ENCODE results near the gene OR5A2.
"Not testable (repeated sequence)": the region's sequence is repeated elsewhere in the genome, so short reads cannot be mapped to it uniquely, and the experiment has no call there.

The OR5A2 gene, protein sequence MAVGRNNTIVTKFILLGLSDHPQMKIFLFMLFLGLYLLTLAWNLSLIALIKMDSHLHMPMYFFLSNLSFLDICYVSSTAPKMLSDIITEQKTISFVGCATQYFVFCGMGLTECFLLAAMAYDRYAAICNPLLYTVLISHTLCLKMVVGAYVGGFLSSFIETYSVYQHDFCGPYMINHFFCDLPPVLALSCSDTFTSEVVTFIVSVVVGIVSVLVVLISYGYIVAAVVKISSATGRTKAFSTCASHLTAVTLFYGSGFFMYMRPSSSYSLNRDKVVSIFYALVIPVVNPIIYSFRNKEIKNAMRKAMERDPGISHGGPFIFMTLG

GRCh38 chr11:59426361-59427067 is at the start of gene OR5A2:
Gene OR5A2 (minus strand): TSS chr11:59426413. CDS start chr11:59422953, 3,460 bp downstream.
- DNase-seq: no peak

DNA sequence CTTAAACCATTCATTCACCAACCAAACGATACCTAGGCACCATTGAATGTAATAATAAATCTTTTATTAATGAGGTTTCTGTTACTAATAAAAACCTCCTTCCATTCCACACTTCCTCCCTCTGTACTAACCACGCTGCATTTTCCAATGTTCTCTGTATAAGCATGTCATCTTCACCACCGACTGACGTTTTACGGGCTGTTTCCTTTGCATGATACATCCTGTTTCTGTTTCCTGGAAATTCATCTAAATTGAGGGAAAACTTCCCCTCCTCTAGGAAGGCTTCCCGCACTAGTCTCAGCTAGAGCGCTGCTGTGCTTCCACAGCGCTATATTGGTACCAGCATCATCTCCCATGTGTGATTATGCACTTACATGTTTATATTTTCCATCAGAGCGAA is 49.0 kb upstream of the OR5A2 start:
- no peak for DNase-seq

GRCh38 chr11:59473015-59473414 is 46.8 kb upstream of the OR5A2 start, which contains the start of gene OR4D10:
Gene OR4D10 (plus strand): TSS chr11:59473315. CDS start chr11:59477430, 4,115 bp downstream.
- no peak for DNase-seq

- no peak for DNase-seq
Measured at GRCh38 chr11:59463190-59463641, 37.0 kb upstream of the OR5A2 start.

DNA sequence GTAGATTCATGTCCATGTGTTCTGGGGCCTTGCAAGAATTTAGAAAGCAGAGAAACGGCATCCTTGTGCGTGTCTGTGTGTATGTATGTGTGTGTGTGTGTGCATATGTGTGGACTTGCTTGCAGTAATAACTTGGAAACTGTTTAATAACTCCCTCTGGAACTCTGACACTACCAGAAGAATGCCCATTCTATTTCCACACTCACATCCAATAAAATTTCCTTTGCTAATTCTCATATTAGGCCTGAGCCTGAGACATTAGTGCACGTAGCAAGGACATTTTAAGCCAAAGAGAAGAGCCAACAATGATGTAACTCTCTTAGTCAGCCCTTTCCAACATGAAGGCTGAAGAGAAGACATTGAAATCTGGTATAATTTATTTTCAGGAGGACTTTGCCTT is 33.7 kb upstream of the OR5A2 start:
- DNase-seq: no peak

DNA sequence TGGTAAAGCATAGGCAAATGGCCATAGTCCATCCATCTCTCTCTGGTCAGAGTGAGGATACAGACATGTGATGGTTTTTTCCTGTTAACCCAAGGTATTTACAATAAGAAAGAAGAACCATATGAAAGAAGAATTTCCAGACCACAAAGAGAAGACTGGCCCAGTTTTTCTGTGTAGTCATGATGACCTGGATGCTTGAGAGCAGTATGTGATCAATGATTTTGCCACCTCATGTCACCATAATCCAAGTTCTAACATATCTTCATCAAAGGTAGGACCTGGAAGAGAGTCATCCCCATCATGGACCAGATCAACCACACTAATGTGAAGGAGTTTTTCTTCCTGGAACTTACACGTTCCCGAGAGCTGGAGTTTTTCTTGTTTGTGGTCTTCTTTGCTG is 30.4 kb upstream of the OR5A2 start, which contains the start of gene OR4D6:
OR4D6 (plus strand) TSS at position 301 of the 400 bp plus-strand sequence; CDS start at position 301, 0 bp downstream.
- DNase-seq: no peak

GRCh38 chr11:59448484-59448883 is 22.3 kb upstream of the OR5A2 start:
- DNase-seq: no peak

DNA sequence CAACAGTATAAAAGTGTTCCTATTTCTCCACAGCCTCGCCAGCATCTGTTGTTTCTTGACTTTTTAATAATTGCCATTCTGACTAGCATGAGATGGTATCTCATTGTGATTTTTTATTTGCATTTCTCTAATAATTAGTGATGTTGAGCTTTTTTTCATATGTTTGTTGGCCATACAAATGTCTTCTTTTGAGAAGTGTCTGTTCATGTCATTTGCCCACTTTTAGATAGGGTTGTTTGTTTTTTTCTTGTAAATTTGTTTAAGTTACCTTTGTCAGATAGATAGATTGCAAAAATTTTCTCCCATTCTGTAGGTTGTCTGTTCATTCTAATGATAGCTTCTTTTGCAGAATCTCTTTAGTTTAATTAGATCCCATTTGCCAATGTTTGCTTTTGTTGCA is 19.4 kb upstream of the OR5A2 start:
- not testable (repeated sequence) for DNase-seq

DNA sequence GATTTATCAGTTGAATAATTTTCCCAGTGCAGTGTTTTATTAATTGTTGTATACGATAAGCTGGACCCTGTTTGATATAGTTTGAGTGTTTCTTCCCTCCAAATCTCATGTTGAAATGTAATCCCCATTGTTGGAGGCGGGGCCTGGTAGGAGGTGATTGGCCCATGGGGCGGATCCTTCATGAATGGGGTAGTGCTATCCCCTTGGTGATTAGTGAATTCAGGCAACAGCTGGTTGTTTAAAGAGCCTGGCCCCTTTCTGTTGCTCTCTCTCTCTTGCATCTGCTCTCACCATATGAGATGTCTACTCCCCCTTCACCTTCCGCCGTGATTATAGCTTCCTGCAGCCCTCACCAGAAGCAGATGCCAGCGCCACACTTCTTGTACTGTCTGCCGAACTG is 11.6 kb upstream of the OR5A2 start:
- DNase-seq: no peak

DNA sequence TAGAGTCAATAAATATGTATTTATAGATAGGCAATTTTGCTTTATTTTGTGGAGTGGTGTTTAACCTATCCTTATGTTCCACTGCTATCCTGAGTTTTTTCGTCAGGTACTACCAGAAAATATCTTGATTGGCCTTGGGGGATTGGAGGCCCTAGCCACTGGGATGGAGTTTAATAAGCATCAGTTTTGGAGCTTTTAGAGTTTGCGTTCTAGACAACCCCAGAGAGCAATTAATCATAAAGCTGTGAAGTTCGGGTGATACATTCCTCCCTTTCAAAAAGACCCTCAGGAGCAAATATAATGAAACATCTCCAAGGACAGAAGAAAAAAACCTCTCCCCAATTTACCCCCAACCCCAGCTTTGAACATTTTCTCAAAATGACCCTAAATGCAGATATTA is 10.0 kb upstream of the OR5A2 start, which contains the start of gene OR5A1:
OR5A1 (plus strand) TSS at position 301 of the 400 bp plus-strand sequence. CDS start 6,700 bp downstream, outside the sequence.
- DNase-seq: no peak

DNA sequence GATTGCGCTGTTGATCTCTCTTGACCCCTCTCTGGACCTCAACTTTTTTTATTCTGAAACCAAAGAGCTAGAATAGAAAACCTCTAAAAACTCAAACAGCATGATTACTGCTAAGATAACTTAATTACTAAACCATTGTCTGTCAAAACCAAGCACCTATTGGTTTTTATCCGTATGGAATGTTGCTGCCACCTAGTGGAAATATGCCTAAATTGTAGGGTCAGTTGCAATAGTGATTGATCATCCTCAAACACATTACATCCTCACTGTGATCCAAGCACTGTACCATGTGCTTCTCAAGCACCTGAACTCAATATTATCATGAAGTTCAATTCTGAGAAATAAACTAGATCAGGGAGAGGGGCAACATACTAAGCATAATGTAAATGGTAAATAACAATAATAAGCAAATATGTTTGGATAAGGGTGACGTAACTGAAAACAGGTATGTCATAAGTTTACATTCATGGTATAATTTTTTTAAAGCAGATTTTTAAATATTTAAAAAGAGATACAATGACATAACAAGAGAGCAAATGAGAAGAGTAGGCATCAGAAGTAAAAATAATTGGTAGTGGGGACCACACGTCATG is 3.8 kb upstream of the OR5A2 start:
- peak; percentile 36 to 51 for DNase-seq

- no peak for DNase-seq
Measured at GRCh38 chr11:59427068-59427382, 812 bp upstream of the OR5A2 start.

GRCh38 chr11:59425131-59425530 is 1.1 kb downstream of the OR5A2 start:
- no peak for DNase-seq

DNA sequence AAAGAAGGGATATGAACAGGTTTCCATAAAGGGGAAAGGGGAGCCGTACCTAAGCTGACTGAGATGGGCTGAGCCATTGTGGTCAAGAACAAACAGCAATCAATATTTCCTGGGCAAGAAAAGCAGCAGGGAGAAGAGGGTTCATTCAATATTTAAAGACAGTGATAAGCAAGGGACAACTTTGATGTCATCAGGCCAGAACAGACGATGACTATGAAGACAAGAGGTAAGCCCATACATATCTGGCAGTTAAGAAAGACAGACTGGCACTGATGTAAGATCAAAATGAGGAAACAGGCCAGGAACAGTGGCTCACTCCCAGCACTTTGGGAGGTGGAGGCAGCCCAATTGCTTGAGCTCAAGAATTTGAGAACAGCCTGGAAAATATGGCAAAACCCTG is 2.4 kb downstream of the OR5A2 start:
- DNase-seq: no peak

GRCh38 chr11:59418156-59418555 is 8.1 kb downstream of the OR5A2 start:
- DNase-seq: no peak

- DNase-seq: no peak
Measured at GRCh38 chr11:59417023-59417422, 9.2 kb downstream of the OR5A2 start.

DNA sequence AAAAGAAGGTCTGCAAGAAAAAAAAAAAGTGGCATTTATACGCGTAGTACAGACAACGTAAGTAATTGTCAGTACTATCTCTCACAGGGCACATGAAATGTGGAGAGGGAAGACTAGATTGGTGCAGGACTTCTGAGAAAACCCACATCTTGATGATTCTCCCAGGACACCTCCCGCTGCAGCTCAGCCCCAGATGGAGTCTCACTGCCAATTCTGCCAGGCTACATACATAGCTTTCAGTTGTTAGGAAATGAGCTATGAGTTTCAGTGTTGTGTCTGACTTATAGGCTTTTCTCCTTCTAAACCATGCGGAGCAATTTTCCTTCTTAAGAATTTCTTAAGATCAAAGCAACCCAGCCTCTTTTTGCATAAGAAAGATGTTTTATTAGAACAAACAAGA is 9.6 kb downstream of the OR5A2 start:
- no peak for DNase-seq

- no peak for DNase-seq
Measured at GRCh38 chr11:59415111-59415510, 11.1 kb downstream of the OR5A2 start.

DNA sequence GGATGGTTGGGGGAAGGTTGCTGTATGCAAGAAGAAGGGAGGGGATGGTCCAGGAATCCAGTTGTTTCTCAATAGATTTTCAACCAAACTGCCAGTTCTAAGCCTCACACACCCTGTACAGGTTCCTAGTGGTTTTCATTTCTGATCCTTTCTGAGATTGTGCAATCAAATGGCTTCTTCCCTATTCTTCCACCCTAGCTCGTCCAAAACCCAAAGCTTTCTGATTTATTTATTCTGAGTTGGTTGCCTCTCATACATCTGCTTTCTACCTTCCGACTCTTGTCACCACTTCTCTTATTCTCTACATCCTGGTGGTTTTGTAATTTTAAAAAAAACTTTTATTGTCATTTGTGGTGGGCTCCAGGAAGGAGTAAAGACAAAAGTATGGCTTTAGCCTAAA is 12.6 kb downstream of the OR5A2 start:
- no peak for DNase-seq

GRCh38 chr11:59403546-59403945 is 22.7 kb downstream of the OR5A2 start:
- DNase-seq: no peak

DNA sequence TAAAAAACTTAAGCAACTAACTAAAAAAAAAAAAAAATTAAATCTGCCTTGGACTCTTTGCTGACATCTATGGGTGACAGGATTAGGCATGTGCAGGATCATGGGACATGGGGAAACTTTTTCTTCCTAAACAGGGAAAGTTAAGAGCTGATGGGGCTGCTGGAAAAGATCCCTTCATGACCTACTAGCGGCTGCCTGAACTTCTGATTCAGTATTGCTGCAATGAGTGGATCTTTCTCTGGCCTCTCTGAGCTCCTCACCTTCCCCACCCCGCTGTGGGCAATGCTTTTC is 25.0 kb downstream of the OR5A2 start:
- no peak for DNase-seq

GRCh38 chr11:59400461-59401261 is 25.6 kb downstream of the OR5A2 start:
- no peak for DNase-seq

- DNase-seq: no peak
Measured at GRCh38 chr11:59394186-59394585, 32.0 kb downstream of the OR5A2 start.
